Measurements from ENCODE around the gene CLDN9.

The CLDN9 gene

GRCh38 chr16:3058139-3059030 lies 45.7 kb downstream of the CLDN9 start:
- no peak for DNase-seq

GRCh38 chr16:3059041-3059722 lies 46.5 kb downstream of the CLDN9 start:
- DNase-seq: peak; percentile 80

- DNase-seq: no peak
These were observed 47.1 kb downstream of the CLDN9 start for GRCh38 chr16:3059723-3060242.

GRCh38 chr16:3060339-3061127 lies 47.8 kb downstream of the CLDN9 start:
- DNase-seq: no peak

GRCh38 chr16:3062553-3062952 lies 49.8 kb downstream of the CLDN9 start:
- DNase-seq: no peak

DNA sequence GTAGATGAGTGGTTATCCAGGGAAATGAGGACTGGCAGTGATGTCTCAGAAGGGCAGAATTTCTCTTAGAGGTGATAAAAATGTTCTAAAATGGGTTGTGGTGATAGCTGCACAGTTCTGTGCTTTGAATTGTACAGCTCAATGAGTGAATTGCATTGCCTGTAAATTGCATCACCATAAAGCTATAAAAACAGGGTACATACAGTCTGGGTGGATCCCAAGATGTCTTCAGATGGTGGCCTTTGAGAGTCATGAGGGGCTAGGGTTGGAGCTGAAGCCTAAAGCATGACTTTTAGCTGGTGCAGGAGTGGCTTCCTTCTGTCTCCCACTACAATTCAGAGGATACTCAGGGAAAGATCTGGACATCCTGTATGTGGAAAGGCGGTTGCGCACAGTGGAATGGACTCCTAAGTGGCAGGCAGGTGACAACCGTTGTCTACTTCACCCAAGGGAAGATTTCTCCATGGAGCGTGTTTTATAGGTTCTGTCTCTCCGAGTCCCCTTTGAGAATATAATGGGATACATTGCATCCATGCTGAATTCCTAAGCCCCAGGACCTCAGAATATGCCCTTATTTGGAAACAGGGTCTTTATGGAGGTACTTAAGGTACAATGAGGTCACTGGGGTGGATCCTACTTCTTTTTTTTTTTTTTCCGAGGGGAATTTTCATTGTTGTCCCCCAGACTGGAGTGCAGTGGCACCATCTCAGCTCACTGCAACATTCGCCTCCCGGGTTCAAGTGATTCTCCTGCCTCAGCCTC lies 51.1 kb downstream of the CLDN9 start:
- DNase-seq: no peak

Data from activated T-cell treated with anti-CD3 and anti-CD28 coated beads for 4 hours (primary cell).